Islet of Langerhans (tissue), 1 donor: ENCODE measurements around the gene RUSF1.
"Not testable (repeated sequence)": the region's sequence is repeated elsewhere in the genome, so short reads cannot be mapped to it uniquely, and the experiment has no call there.

Experiments
- FAIRE-seq: peaks from one replicate; lab custom pipeline; 2011; peaks lifted over from hg19 to GRCh38; lab: Jason Lieb, UNC

The RUSF1 gene

GRCh38 chr16:31445931-31446330, 62.3 kb downstream of the RUSF1 start:
- not testable (repeated sequence) for FAIRE-seq

- FAIRE-seq = no peak
Observed at GRCh38 chr16:31441956-31442355, 66.2 kb downstream of the RUSF1 start.

- no peak for FAIRE-seq
Observed at GRCh38 chr16:31440516-31441184, 67.5 kb downstream of the RUSF1 start.

GRCh38 chr16:31439519-31439918, 68.7 kb downstream of the RUSF1 start:
- FAIRE-seq = no peak
